Right atrium auricular region (tissue), 2 donors: Measurements from ENCODE around the gene STRADA. TPM values are rescaled to one million over a fixed set of nuclear protein-coding genes. Genes with fewer than 3 reads are reported as not detected.
A peak's percentile ranks its signal among the peaks of the same experiment; 100 is the strongest.

Experiments
- DNase-seq: peaks from one replicate; pipeline ENCODE4 v3.0.0-alpha.2; 2019; ENCODE audit warnings: low spot score
- H3K27ac ChIP-seq, 2 donors: fragments of 200-600 bp; sonication (generic); 1 replicate in 1 of 2; 2 replicates in 1 of 2; pipeline ENCODE4 v1.5.1; 2016 to 2019
- H3K27me3 ChIP-seq, 2 donors: fragments of 200-600 bp; sonication (generic); one replicate each; pipeline versions ENCODE4 v1.5.1 to v1.6.0; 2017 to 2019
- H3K36me3 ChIP-seq: fragments of 200-600 bp; sonication (generic); one replicate; pipeline ENCODE4 v1.5.1; 2016
- H3K4me1 ChIP-seq, 2 donors: fragments of 200-600 bp; sonication (generic); one replicate each; pipeline versions ENCODE4 v1.5.1 to v1.6.0; 2017 to 2019
- H3K4me3 ChIP-seq, 2 donors: fragments of 200-600 bp; sonication (generic); 1 replicate in 1 of 2; 2 replicates in 1 of 2; pipeline ENCODE4 v1.5.1; 2017 to 2019; ENCODE audit warnings: mild to moderate bottlenecking in 1 of 2, moderate library complexity in 1 of 2
- H3K9me3 ChIP-seq, 2 donors: fragments of 200-600 bp; sonication (generic); one replicate each; pipeline ENCODE4 v1.5.1; 2019
- CTCF ChIP-seq, 2 donors: fragments of 200-600 bp; sonication (generic); IDR thresholded peaks; one replicate each; pipeline ENCODE4 v1.5.1; 2019; ENCODE audit warnings: antibody characterized with exemption in 2 of 2
- total RNA-seq, 2 donors: library from RNA; depleted of rRNA; stranded (reverse); fragments of >200 nt; gene quantifications; one replicate each; pipeline ENCODE4 v1.1.0, GENCODE V29; 2016

Gene STRADA
- total RNA-seq, 2 donors from 2014 or later, result 13.1 to 14.4 TPM

- peaks cover 0 to 38% of the 10 kb centered on the region in 2 donors for H3K4me1 ChIP-seq
- no peaks in the 10 kb centered on the region for H3K27me3 ChIP-seq
These were observed 32.8 kb upstream of the STRADA start, which contains the start of gene DDX42 for GRCh38 chr17:63774141-63774968. Gene DDX42 (plus strand): TSS chr17:63774170. CDS start chr17:63787050, 12,880 bp downstream.

GRCh38 chr17:63773272-63774140 is 31.9 kb upstream of the STRADA start, which contains the start of gene CCDC47:
Gene CCDC47 (minus strand): TSS chr17:63773597. CDS start chr17:63766175, 7,422 bp downstream.
- Histone ChIP-seq H3K27me3 (no peaks in the 10 kb centered on the region), H3K4me1 (peaks cover 0 to 45% of the 10 kb centered on the region in 2 donors), H3K9me3 (no peaks in the 10 kb centered on the region), H3K4me3 (peak within 1 kb of the TSS; percentile 88 to 98), H3K27ac (peak within 1 kb of the TSS; percentile 98), H3K36me3 (peaks cover 3% of the 10 kb centered on the region)
- TF ChIP-seq CTCF (IDR thresholded peaks at IDR 0.05), result no peak
- peak; percentile 99 for DNase-seq

More at GRCh38 chr17:63774141-63774968, 32.8 kb upstream of the STRADA start, which contains the start of gene DDX42:
- peak in 1 of 2 donors; percentile 16 for TF ChIP-seq CTCF (IDR thresholded peaks at IDR 0.05)
- H3K9me3 ChIP-seq, result no peaks in the 10 kb centered on the region
- peak within 1 kb of the TSS; percentile 88 to 98 for H3K4me3 ChIP-seq
- H3K27ac ChIP-seq, result peak within 1 kb of the TSS; percentile 98
- peaks cover 7% of the 10 kb centered on the region for H3K36me3 ChIP-seq
- DNase-seq, result peak; percentile 89

GRCh38 chr17:63772801-63773271 is 31.2 kb upstream of the STRADA start:
- Histone ChIP-seq H3K4me1 (peaks cover 0 to 52% of the 10 kb centered on the region in 2 donors), H3K27me3 (no peaks in the 10 kb centered on the region), H3K36me3 (no peaks in the 10 kb centered on the region), H3K9me3 (no peaks in the 10 kb centered on the region), H3K27ac (peak overlapping the region; percentile 98), H3K4me3 (peak overlapping the region; percentile 79 to 88)
- DNase-seq, result no peak
- no peak for TF ChIP-seq CTCF (IDR thresholded peaks at IDR 0.05)

GRCh38 chr17:63768433-63768832 is 26.8 kb upstream of the STRADA start:
- no peaks in the 10 kb centered on the region for H3K9me3 ChIP-seq
- no peaks in the 10 kb centered on the region for H3K27me3 ChIP-seq
- peak overlapping the region; percentile 20 to 53 for H3K27ac ChIP-seq
- peaks cover 0 to 48% of the 10 kb centered on the region in 2 donors for H3K4me1 ChIP-seq
- no peak for DNase-seq
- peaks cover 23% of the 10 kb centered on the region for H3K36me3 ChIP-seq
- no peak overlapping the region for H3K4me3 ChIP-seq
- TF ChIP-seq CTCF (IDR thresholded peaks at IDR 0.05), result no peak

- peaks cover 0 to 37% of the 10 kb centered on the region in 2 donors for H3K4me1 ChIP-seq
- H3K27ac ChIP-seq, result no peak overlapping the region
- no peaks in the 10 kb centered on the region for H3K9me3 ChIP-seq
- TF ChIP-seq CTCF (IDR thresholded peaks at IDR 0.05), result no peak
- H3K36me3 ChIP-seq, result peaks cover 40% of the 10 kb centered on the region
- DNase-seq, result no peak
- H3K27me3 ChIP-seq, result no peaks in the 10 kb centered on the region
- H3K4me3 ChIP-seq, result no peak overlapping the region
These were observed 25.2 kb upstream of the STRADA start for GRCh38 chr17:63766754-63767153.
